ENCODE measurements around the gene WDR12. TPM values are rescaled to one million over a fixed set of nuclear protein-coding genes. Genes with fewer than 3 reads are reported as not detected.

WDR12 gene
- total RNA-seq, 1 experiment from 2014 or later: 140 TPM

GRCh38 chr2:202945497-202945896 lies 34.0 kb upstream of the WDR12 start:
- Histone ChIP-seq H3K4me3 (replicated peaks in 1 of 2; ENCODE audit: low read depth in 1 of 2, low read length in 2 of 2) (no peak overlapping the region), H3K36me3 (ENCODE audit: control insufficient read depth in 1 of 2, insufficient read depth in 2 of 2, low read length in 2 of 2) (no peaks in the 10 kb centered on the region), H3K4me1 (ENCODE audit: control insufficient read depth in 1 of 2, insufficient read depth in 2 of 2, low read length in 2 of 2) (no peaks in the 10 kb centered on the region), H2AFZ (ENCODE audit: low read depth, low read length, poor library complexity, severe bottlenecking) (no peak overlapping the region), H3K27me3 (ENCODE audit: insufficient read depth, low read length) (no peaks in the 10 kb centered on the region), H4K20me1 (ENCODE audit: insufficient read depth) (no peaks in the 10 kb centered on the region), H3K9me2 (ENCODE audit: insufficient read depth) (no peaks in the 10 kb centered on the region), H3K9me3 (ENCODE audit: control insufficient read depth in 1 of 2, insufficient read depth in 1 of 2, low read depth in 1 of 2, low read length in 2 of 2) (no peaks in the 10 kb centered on the region), H3K27ac (ENCODE audit: low read depth, low read length) (no peak overlapping the region), H3K79me2 (ENCODE audit: insufficient read depth, low read length) (no peaks in the 10 kb centered on the region), H3K4me2 (ENCODE audit: low read length) (no peak overlapping the region), H3K9ac (ENCODE audit: low read length) (no peak overlapping the region)
- DNase-seq (ENCODE audit: low read depth, low spot score) (no peak), ATAC-seq (no peak)
- TF ChIP-seq JUND (IDR thresholded peaks at IDR 0.05) (no peak), CEBPB (IDR thresholded peaks at IDR 0.05; ENCODE audit: low read depth) (no peak)
- intact Hi-C loops (cut with micrococcal nuclease): no loop called here
- CTCF ChIA-PET: no interaction called here
- RAD21 ChIA-PET (ENCODE audit: low non-redundant PET in 1 of 2, low total read pairs in 2 of 2, uncharacterized antibody in 2 of 2, unreplicated experiment in 2 of 2): no interaction called here
- BruUV-seq (replicated peaks): no TSS peak
- POLR2A ChIA-PET: no interaction called here

- TF ChIP-seq EZH2phosphoT487 (IDR thresholded peaks at IDR 0.05; ENCODE audit: borderline replicate concordance) (no peak), TCF7L2 (IDR thresholded peaks at IDR 0.05; ENCODE audit: borderline replicate concordance, extremely low read depth, insufficient read depth, insufficient read length) (no peak), JUND (IDR thresholded peaks at IDR 0.05) (no peak), ZFX (IDR thresholded peaks at IDR 0.05) (no peak), POLR2A (IDR thresholded peaks at IDR 0.05; ENCODE audit: borderline replicate concordance, extremely low read depth, insufficient read depth, insufficient read length) (no peak), SIN3A (IDR thresholded peaks at IDR 0.05; ENCODE audit: low read depth) (no peak), SP1 (IDR thresholded peaks at IDR 0.05; ENCODE audit: low read depth) (no peak), MAX (IDR thresholded peaks at IDR 0.05) (no peak), ELF1 (IDR thresholded peaks at IDR 0.05; ENCODE audit: borderline replicate concordance, low read depth) (no peak)
- TF ChIP-seq, protein P1, sequence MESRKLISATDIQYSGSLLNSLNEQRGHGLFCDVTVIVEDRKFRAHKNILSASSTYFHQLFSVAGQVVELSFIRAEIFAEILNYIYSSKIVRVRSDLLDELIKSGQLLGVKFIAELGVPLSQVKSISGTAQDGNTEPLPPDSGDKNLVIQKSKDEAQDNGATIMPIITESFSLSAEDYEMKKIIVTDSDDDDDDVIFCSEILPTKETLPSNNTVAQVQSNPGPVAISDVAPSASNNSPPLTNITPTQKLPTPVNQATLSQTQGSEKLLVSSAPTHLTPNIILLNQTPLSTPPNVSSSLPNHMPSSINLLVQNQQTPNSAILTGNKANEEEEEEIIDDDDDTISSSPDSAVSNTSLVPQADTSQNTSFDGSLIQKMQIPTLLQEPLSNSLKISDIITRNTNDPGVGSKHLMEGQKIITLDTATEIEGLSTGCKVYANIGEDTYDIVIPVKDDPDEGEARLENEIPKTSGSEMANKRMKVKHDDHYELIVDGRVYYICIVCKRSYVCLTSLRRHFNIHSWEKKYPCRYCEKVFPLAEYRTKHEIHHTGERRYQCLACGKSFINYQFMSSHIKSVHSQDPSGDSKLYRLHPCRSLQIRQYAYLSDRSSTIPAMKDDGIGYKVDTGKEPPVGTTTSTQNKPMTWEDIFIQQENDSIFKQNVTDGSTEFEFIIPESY (IDR thresholded peaks at IDR 0.05; ENCODE audit: extremely low read depth, insufficient replicate concordance, low read length): no peak
- Histone ChIP-seq H3K4me2 (ENCODE audit: low read length) (no peak overlapping the region), H3K4me3 (replicated peaks in 1 of 2; ENCODE audit: low read depth in 1 of 2, low read length in 2 of 2) (no peak overlapping the region), H2AFZ (ENCODE audit: low read depth, low read length, poor library complexity, severe bottlenecking) (no peak overlapping the region), H3K36me3 (ENCODE audit: control insufficient read depth in 1 of 2, insufficient read depth in 2 of 2, low read length in 2 of 2) (no peaks in the 10 kb centered on the region), H3K79me2 (ENCODE audit: insufficient read depth, low read length) (no peaks in the 10 kb centered on the region), H4K20me1 (ENCODE audit: insufficient read depth) (no peaks in the 10 kb centered on the region), H3K9me3 (ENCODE audit: control insufficient read depth in 1 of 2, insufficient read depth in 1 of 2, low read depth in 1 of 2, low read length in 2 of 2) (no peaks in the 10 kb centered on the region), H3K9ac (ENCODE audit: low read length) (no peak overlapping the region), H3K27ac (ENCODE audit: low read depth, low read length) (no peak overlapping the region), H3K27me3 (ENCODE audit: insufficient read depth, low read length) (no peaks in the 10 kb centered on the region), H3K4me1 (ENCODE audit: control insufficient read depth in 1 of 2, insufficient read depth in 2 of 2, low read length in 2 of 2) (no peaks in the 10 kb centered on the region), H3K9me2 (ENCODE audit: insufficient read depth) (no peaks in the 10 kb centered on the region)
- no peak for DNase-seq (ENCODE audit: low read depth, low spot score)
- intact Hi-C loops (cut with micrococcal nuclease): no loop called here
- POLR2A ChIA-PET: no interaction called here
- RAD21 ChIA-PET (ENCODE audit: low non-redundant PET in 1 of 2, low total read pairs in 2 of 2, uncharacterized antibody in 2 of 2, unreplicated experiment in 2 of 2): no interaction called here
- BruUV-seq (replicated peaks): no TSS peak
- CTCF ChIA-PET: no interaction called here
- ATAC-seq: no peak
Measured at GRCh38 chr2:202944816-202945215, 33.3 kb upstream of the WDR12 start.

Data from HCT116 (cell line).